ENCODE results near the gene MED7. TPM values are rescaled to one million over a fixed set of nuclear protein-coding genes. Genes with fewer than 3 reads are reported as not detected.

MED7 gene
- total RNA-seq, 1 experiment from 2014 or later: 11.2 TPM

DNA sequence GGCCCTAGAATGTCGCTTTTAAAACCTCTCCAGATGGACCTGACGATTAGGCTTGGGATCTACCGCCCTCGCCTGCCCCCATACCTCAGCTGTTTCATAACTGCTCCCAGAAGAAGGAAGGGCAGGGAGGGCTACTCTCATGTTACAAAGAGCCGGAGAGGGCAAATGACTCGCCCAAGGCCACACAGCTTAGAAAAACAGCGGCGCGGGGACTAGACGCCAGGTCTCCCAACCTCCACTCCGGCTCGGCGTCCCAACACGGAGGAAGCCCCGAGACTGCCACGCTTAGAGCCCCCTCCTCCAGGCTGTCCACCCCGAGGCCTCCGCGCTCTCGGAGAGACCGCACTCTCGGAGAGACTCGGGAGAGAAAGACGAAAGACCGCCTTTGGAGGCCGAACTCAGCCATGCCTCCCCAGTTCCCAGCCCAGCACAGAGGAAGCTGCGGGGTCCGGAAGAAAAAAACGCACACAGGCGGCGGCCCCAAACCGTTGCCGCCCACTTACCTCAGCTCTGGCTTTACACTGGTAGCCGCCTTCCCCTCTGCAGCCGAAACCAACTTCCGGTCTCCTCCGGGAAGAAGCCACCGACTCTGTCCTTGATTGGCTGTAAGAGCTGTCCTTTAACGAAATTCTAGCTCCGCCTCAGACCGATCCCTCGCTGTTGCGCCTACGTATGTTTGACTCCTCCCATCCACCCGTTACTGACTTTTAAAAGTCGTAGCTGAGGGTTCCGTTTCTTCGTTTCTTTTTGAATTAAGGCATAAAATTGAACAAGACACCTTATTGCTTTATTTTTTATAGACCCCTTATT is at the start of gene MED7 (continued):
- TF ChIP-seq, protein P1, sequence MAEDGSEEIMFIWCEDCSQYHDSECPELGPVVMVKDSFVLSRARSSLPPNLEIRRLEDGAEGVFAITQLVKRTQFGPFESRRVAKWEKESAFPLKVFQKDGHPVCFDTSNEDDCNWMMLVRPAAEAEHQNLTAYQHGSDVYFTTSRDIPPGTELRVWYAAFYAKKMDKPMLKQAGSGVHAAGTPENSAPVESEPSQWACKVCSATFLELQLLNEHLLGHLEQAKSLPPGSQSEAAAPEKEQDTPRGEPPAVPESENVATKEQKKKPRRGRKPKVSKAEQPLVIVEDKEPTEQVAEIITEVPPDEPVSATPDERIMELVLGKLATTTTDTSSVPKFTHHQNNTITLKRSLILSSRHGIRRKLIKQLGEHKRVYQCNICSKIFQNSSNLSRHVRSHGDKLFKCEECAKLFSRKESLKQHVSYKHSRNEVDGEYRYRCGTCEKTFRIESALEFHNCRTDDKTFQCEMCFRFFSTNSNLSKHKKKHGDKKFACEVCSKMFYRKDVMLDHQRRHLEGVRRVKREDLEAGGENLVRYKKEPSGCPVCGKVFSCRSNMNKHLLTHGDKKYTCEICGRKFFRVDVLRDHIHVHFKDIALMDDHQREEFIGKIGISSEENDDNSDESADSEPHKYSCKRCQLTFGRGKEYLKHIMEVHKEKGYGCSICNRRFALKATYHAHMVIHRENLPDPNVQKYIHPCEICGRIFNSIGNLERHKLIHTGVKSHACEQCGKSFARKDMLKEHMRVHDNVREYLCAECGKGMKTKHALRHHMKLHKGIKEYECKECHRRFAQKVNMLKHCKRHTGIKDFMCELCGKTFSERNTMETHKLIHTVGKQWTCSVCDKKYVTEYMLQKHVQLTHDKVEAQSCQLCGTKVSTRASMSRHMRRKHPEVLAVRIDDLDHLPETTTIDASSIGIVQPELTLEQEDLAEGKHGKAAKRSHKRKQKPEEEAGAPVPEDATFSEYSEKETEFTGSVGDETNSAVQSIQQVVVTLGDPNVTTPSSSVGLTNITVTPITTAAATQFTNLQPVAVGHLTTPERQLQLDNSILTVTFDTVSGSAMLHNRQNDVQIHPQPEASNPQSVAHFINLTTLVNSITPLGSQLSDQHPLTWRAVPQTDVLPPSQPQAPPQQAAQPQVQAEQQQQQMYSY (CRISPR knock-in tag; IDR thresholded peaks at IDR 0.05): no peak
- TF ChIP-seq NR2C2 (CRISPR knock-in tag; IDR thresholded peaks at IDR 0.05) (no peak), ZNF219 (CRISPR knock-in tag; IDR thresholded peaks at IDR 0.05; ENCODE audit: borderline replicate concordance) (no peak), JAZF1 (CRISPR knock-in tag; IDR thresholded peaks at IDR 0.05) (no peak), IRF2 (CRISPR knock-in tag; IDR thresholded peaks at IDR 0.05; ENCODE audit: borderline replicate concordance, low read depth) (no peak), SMAD4 (CRISPR knock-in tag; IDR thresholded peaks at IDR 0.05) (no peak), TEAD4 (CRISPR knock-in tag; IDR thresholded peaks at IDR 0.05) (no peak), GTF2I (CRISPR knock-in tag; conservative IDR thresholded peaks at IDR 0.05) (peak; percentile 88)
- TF ChIP-seq, protein P2, sequence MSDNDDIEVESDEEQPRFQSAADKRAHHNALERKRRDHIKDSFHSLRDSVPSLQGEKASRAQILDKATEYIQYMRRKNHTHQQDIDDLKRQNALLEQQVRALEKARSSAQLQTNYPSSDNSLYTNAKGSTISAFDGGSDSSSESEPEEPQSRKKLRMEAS (CRISPR knock-in tag; IDR thresholded peaks at IDR 0.05): peak; percentile 20; the same call in 1 of the 2 replicates
- TF ChIP-seq, protein P3, sequence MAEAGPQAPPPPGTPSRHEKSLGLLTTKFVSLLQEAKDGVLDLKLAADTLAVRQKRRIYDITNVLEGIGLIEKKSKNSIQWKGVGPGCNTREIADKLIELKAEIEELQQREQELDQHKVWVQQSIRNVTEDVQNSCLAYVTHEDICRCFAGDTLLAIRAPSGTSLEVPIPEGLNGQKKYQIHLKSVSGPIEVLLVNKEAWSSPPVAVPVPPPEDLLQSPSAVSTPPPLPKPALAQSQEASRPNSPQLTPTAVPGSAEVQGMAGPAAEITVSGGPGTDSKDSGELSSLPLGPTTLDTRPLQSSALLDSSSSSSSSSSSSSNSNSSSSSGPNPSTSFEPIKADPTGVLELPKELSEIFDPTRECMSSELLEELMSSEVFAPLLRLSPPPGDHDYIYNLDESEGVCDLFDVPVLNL (CRISPR knock-in tag; IDR thresholded peaks at IDR 0.05; ENCODE audit: borderline replicate concordance, low read depth): no peak
- TF ChIP-seq, protein P4, sequence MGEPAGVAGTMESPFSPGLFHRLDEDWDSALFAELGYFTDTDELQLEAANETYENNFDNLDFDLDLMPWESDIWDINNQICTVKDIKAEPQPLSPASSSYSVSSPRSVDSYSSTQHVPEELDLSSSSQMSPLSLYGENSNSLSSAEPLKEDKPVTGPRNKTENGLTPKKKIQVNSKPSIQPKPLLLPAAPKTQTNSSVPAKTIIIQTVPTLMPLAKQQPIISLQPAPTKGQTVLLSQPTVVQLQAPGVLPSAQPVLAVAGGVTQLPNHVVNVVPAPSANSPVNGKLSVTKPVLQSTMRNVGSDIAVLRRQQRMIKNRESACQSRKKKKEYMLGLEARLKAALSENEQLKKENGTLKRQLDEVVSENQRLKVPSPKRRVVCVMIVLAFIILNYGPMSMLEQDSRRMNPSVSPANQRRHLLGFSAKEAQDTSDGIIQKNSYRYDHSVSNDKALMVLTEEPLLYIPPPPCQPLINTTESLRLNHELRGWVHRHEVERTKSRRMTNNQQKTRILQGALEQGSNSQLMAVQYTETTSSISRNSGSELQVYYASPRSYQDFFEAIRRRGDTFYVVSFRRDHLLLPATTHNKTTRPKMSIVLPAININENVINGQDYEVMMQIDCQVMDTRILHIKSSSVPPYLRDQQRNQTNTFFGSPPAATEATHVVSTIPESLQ (CRISPR knock-in tag; IDR thresholded peaks at IDR 0.05): no peak
- TF ChIP-seq, protein P5, sequence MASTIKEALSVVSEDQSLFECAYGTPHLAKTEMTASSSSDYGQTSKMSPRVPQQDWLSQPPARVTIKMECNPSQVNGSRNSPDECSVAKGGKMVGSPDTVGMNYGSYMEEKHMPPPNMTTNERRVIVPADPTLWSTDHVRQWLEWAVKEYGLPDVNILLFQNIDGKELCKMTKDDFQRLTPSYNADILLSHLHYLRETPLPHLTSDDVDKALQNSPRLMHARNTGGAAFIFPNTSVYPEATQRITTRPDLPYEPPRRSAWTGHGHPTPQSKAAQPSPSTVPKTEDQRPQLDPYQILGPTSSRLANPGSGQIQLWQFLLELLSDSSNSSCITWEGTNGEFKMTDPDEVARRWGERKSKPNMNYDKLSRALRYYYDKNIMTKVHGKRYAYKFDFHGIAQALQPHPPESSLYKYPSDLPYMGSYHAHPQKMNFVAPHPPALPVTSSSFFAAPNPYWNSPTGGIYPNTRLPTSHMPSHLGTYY (CRISPR knock-in tag; IDR thresholded peaks at IDR 0.05): no peak

DNA sequence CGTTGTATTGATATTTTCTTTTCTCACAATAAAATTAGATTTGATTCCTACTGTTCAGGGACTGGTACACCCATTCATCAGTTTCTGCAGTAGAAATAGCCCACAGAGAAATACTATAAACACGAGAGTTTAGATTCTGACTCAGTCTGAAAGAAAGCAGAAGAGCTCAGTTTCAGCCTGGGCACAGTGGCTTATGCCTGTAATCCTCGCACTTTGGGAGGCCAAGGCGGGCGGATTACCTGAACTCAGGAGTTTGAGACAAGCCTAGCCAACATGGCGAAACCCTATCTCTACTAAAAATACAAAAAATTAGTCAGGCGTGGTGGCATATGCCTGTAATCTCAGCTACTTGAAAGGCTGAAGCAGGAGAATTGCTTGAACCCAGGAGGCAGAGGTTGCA is 46.6 kb upstream of the MED7 start:
- 0 out of 2 replicates have a peak, but pooled peaks cover 1% of the 10 kb centered on the region for H3K9me3 Mint-ChIP-seq
- no peak for ATAC-seq
- DNase-seq (ENCODE audit: low spot score): no peak
- CTCF ChIA-PET: no interaction called here
- no peak overlapping the region for H3K4me3 Mint-ChIP-seq
- POLR2A ChIA-PET: no interaction called here
- H3K36me3 Mint-ChIP-seq: no peaks in the 10 kb centered on the region
- peaks cover 59% of the 10 kb centered on the region for H3K27me3 Mint-ChIP-seq (ENCODE audit: low read depth)
- H3K27ac Mint-ChIP-seq: no peak overlapping the region
- no peaks in the 10 kb centered on the region for H3K4me1 Mint-ChIP-seq
- TF ChIP-seq, protein P6, sequence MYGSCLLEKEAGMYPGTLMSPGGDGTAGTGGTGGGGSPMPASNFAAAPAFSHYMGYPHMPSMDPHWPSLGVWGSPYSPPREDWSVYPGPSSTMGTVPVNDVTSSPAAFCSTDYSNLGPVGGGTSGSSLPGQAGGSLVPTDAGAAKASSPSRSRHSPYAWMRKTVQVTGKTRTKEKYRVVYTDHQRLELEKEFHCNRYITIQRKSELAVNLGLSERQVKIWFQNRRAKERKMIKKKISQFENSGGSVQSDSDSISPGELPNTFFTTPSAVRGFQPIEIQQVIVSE (CRISPR knock-in tag; IDR thresholded peaks at IDR 0.05; ENCODE audit: borderline replicate concordance): no peak
- TF ChIP-seq, protein P7, sequence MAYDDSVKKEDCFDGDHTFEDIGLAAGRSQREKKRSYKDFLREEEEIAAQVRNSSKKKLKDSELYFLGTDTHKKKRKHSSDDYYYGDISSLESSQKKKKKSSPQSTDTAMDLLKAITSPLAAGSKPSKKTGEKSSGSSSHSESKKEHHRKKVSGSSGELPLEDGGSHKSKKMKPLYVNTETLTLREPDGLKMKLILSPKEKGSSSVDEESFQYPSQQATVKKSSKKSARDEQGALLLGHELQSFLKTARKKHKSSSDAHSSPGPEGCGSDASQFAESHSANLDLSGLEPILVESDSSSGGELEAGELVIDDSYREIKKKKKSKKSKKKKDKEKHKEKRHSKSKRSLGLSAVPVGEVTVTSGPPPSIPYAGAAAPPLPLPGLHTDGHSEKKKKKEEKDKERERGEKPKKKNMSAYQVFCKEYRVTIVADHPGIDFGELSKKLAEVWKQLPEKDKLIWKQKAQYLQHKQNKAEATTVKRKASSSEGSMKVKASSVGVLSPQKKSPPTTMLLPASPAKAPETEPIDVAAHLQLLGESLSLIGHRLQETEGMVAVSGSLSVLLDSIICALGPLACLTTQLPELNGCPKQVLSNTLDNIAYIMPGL (CRISPR knock-in tag; IDR thresholded peaks at IDR 0.05): no peak
- TF ChIP-seq MYBL2 (CRISPR knock-in tag; IDR thresholded peaks at IDR 0.05) (no peak), FOXJ3 (CRISPR knock-in tag; IDR thresholded peaks at IDR 0.05; ENCODE audit: borderline replicate concordance) (no peak), TCF7 (CRISPR knock-in tag; IDR thresholded peaks at IDR 0.05; ENCODE audit: low read depth) (no peak), KAT7 (CRISPR knock-in tag; IDR thresholded peaks at IDR 0.05; ENCODE audit: borderline replicate concordance) (no peak)
- TF ChIP-seq, protein P8, sequence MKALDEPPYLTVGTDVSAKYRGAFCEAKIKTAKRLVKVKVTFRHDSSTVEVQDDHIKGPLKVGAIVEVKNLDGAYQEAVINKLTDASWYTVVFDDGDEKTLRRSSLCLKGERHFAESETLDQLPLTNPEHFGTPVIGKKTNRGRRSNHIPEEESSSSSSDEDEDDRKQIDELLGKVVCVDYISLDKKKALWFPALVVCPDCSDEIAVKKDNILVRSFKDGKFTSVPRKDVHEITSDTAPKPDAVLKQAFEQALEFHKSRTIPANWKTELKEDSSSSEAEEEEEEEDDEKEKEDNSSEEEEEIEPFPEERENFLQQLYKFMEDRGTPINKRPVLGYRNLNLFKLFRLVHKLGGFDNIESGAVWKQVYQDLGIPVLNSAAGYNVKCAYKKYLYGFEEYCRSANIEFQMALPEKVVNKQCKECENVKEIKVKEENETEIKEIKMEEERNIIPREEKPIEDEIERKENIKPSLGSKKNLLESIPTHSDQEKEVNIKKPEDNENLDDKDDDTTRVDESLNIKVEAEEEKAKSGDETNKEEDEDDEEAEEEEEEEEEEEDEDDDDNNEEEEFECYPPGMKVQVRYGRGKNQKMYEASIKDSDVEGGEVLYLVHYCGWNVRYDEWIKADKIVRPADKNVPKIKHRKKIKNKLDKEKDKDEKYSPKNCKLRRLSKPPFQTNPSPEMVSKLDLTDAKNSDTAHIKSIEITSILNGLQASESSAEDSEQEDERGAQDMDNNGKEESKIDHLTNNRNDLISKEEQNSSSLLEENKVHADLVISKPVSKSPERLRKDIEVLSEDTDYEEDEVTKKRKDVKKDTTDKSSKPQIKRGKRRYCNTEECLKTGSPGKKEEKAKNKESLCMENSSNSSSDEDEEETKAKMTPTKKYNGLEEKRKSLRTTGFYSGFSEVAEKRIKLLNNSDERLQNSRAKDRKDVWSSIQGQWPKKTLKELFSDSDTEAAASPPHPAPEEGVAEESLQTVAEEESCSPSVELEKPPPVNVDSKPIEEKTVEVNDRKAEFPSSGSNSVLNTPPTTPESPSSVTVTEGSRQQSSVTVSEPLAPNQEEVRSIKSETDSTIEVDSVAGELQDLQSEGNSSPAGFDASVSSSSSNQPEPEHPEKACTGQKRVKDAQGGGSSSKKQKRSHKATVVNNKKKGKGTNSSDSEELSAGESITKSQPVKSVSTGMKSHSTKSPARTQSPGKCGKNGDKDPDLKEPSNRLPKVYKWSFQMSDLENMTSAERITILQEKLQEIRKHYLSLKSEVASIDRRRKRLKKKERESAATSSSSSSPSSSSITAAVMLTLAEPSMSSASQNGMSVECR (CRISPR knock-in tag; IDR thresholded peaks at IDR 0.05; ENCODE audit: borderline replicate concordance): no peak

Data from WTC11 (cell line).